Skeletal muscle satellite cell (primary cell): Measurements from ENCODE around the gene ABLIM2.

ENCODE experiments used
- H3K27me3 ChIP-seq: 2 replicates; pipeline ENCODE4 v1.7.0; 2013; ENCODE audit warnings: low read length; ENCODE audit not compliant: control insufficient read depth, insufficient read depth
- H3K36me3 ChIP-seq: 2 replicates; pipeline ENCODE4 v1.7.0; 2013; ENCODE audit warnings: mild to moderate bottlenecking, control low read depth, low read length; ENCODE audit not compliant: insufficient read depth
- H3K4me1 ChIP-seq: 2 replicates; pipeline ENCODE4 v1.7.0; 2013; ENCODE audit warnings: low read length; ENCODE audit not compliant: control insufficient read depth, insufficient read depth
- H3K4me2 ChIP-seq: 2 replicates; pipeline ENCODE4 v1.7.0; 2013; ENCODE audit warnings: mild to moderate bottlenecking, low read length
- H3K4me3 ChIP-seq: 2 replicates; pipeline ENCODE4 v1.7.0; 2013; ENCODE audit warnings: low read length
- H3K9ac ChIP-seq: 2 replicates; pipeline ENCODE4 v1.7.0; 2013; ENCODE audit warnings: mild to moderate bottlenecking, low read depth, low read length, moderate library complexity
- H3K9me3 ChIP-seq: replicated peaks from 2 replicates; pipeline ENCODE4 v1.7.0; 2013; ENCODE audit warnings: mild to moderate bottlenecking, control low read depth, low read length

The ABLIM2 gene

DNA sequence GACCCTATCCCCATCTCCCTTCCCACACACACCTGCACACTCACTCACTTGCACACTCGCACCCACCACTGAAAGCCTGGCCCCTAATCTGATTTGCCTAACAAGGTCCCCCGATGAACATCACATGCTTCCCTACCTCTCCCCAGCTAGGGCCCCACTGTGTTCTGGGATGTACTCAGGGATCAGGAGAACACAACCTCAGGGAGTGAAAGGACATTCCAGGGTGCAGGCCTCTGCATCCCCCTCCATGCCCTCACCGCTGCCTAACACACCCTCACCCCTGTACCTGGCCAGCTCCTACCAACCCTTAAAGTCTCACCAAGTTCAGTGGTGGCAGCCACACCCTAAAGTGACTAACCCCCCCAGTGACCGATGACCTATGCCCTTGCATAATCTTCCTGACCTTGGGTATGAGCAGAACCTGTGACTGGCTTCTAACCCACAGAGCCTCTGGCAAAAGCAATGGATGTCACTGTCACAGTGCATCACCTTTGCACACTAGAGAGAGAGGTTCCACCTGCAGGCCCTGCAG lies 216.6 kb downstream of the ABLIM2 start:
- Histone ChIP-seq H3K9ac (no peak overlapping the region), H3K36me3 (no peaks in the 10 kb centered on the region), H3K4me3 (no peak overlapping the region), H3K4me2 (no peak overlapping the region), H3K4me1 (peaks cover 27% of the 10 kb centered on the region), H3K27me3 (peaks cover 6% of the 10 kb centered on the region), H3K9me3 (no peaks in the 10 kb centered on the region)

DNA sequence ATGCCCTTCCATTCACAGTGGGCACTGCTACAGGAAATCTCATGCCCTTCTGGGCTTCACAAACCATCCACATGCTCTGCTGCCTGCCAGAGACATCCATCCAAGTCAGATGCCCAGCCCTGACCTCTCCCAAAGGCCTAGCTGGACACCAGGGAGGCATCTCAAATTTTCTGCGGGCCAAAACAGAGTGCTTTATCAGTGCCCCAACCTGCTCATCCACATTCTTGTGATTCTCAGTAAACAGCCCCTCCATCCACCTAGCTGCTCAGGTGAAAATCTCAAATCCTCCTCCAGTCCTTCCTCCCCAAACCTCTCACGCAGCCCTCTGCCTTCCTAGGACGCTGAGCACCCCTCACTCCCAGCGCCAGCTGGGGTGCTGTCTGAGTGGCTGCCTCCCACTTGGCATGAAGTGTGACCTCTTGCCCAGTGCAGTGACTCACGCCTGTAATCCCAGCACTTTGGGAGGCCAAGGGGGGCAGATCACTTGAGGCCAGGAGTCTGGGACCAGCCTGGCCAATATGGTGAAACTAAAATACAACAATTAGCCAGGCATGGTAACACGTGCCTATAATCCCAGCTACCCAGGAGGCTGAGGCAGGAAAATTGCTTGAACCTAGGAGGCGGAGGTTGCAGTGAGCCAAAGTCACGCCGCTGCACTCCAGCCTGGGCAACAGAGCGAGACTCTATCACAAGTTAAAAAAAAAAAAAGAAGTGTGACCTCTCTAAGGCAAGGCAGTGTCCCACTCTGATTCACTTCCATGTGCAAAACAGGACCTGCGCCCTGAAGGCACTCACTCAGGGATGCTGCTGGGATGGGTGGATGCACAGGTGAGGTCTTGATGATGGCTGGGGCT lies 217.3 kb downstream of the ABLIM2 start:
- Histone ChIP-seq H3K4me3 (no peak overlapping the region), H3K27me3 (peaks cover 5% of the 10 kb centered on the region), H3K9me3 (no peaks in the 10 kb centered on the region), H3K9ac (no peak overlapping the region), H3K36me3 (no peaks in the 10 kb centered on the region), H3K4me2 (peak overlapping the region; percentile 5), H3K4me1 (peaks cover 31% of the 10 kb centered on the region)

- no peaks in the 10 kb centered on the region for H3K27me3 ChIP-seq
- no peaks in the 10 kb centered on the region for H3K36me3 ChIP-seq
- no peaks in the 10 kb centered on the region for H3K9me3 ChIP-seq
- H3K4me3 ChIP-seq = peak within 1 kb of the TSS; percentile 74
- peak within 1 kb of the TSS; percentile 85 for H3K4me2 ChIP-seq
- peak within 1 kb of the TSS; percentile 95 for H3K9ac ChIP-seq
- H3K4me1 ChIP-seq = peaks cover 34% of the 10 kb centered on the region
Observed at GRCh38 chr4:7939377-7940108, 219.1 kb downstream of the ABLIM2 start, which contains the start of gene AFAP1. TSS of gene AFAP1 (minus strand) at chr4:7939861. CDS start at chr4:7872078, 67,783 bp downstream.

DNA sequence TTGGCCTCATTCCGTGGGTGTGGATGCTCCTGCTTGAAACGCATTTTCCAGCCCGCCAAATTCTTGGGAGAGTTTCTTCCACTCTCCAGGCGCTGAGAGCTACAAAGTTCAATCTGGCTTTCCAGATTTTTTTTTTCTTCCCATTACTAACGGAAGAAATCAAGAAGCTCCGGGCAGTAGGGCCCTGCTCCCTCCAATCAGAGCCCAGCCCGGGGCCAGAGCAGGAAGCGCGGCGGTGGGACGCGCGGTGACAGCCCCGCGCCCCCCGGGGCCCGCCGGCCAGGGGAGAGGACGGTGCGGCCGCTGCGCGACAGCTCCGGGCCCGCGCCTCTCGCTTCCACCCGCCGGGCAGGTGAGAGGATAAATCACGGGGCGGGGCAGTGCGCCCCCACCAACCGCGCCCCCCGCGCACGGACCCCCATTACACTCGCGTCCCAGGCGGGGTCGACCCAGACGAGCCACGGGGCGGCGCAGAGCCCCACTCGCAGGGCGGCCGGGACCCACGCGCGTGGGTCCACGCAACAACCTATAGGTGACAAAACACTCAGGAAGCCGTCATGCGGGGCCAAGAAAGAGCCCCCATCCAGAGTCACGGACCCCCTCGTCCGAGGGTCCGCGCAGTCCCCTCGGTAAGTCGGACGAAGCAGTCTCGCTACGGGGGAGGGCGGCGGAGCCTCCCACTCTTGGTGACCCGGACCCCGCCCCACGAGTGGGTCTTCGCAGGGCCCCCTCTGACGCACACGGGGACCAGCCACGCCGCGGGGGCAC lies 219.8 kb downstream of the ABLIM2 start:
- H3K27me3 ChIP-seq = no peaks in the 10 kb centered on the region
- peak overlapping the region; percentile 74 for H3K4me3 ChIP-seq
- H3K4me2 ChIP-seq = peak overlapping the region; percentile 85
- no peaks in the 10 kb centered on the region for H3K9me3 ChIP-seq
- H3K9ac ChIP-seq = peak overlapping the region; percentile 95
- peaks cover 4% of the 10 kb centered on the region for H3K36me3 ChIP-seq
- peaks cover 34% of the 10 kb centered on the region for H3K4me1 ChIP-seq

DNA sequence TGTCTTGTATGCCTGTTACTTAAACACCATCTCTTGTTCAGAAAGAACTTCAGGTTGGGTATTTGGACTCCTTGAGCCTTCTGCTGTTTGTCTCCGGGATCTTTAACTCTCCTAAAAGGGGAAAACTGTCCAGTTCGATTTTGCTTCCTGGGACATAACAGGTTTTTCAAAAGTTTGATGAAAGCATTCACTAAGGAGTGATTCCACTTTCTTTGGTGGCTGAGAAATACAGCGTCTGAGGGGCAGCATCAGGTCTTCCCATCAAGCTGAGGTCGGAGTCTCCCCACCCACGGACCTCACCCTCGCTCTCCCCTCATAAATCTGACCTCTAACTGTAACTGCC lies 220.4 kb downstream of the ABLIM2 start:
- Histone ChIP-seq H3K27me3 (no peaks in the 10 kb centered on the region), H3K4me1 (peaks cover 34% of the 10 kb centered on the region), H3K9me3 (no peaks in the 10 kb centered on the region), H3K9ac (peak overlapping the region; percentile 95), H3K4me2 (peak overlapping the region; percentile 85), H3K4me3 (peak overlapping the region; percentile 74), H3K36me3 (peaks cover 7% of the 10 kb centered on the region)

GRCh38 chr4:7937006-7937405 lies 221.6 kb downstream of the ABLIM2 start:
- Histone ChIP-seq H3K9me3 (no peaks in the 10 kb centered on the region), H3K4me2 (peak overlapping the region; percentile 85), H3K27me3 (no peaks in the 10 kb centered on the region), H3K36me3 (peaks cover 12% of the 10 kb centered on the region), H3K4me3 (peak overlapping the region; percentile 74), H3K4me1 (peaks cover 34% of the 10 kb centered on the region), H3K9ac (no peak overlapping the region)

DNA sequence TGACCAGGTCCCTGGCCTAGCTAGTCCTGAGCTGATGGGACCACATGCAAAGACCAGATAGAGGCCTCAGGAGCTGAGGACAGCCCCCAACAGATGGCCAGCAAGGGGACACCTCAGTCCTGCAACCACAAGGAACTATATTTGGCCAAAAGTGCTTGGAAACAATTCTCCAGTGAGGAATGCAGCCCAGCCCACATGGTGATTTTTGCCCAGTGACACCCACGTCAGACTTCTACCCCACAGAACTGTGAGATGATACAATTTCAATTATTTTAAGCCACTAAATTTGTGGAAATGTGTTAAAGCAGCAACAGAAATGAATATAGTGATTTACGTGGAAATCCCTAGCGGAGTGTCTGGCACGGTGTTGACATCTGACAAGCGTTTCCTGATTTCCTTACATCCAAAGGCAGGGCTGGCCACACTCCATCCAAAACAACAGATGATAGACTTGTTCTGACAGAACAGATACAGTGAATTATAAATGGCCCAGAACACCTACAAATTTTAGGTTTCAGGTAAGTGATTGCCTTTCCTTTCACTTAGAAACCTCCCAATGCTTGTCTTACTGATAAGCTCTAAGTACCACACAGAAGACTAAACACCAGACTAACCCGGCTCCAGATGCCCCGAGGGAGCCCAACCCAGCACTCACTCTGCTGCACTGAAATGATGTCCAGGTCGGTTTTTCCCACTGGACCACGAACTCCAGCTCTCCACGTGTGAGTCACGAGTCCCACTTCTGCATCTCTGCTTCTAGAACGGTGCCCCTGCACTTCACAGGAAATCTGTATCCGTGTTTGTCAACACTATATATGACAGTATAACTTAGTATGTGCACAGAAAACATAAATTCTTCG lies 224.7 kb downstream of the ABLIM2 start:
- peaks cover 12% of the 10 kb centered on the region for H3K36me3 ChIP-seq
- H3K4me3 ChIP-seq = no peak overlapping the region
- H3K4me1 ChIP-seq = peaks cover 33% of the 10 kb centered on the region
- no peaks in the 10 kb centered on the region for H3K27me3 ChIP-seq
- no peaks in the 10 kb centered on the region for H3K9me3 ChIP-seq
- H3K9ac ChIP-seq = no peak overlapping the region
- H3K4me2 ChIP-seq = no peak overlapping the region

DNA sequence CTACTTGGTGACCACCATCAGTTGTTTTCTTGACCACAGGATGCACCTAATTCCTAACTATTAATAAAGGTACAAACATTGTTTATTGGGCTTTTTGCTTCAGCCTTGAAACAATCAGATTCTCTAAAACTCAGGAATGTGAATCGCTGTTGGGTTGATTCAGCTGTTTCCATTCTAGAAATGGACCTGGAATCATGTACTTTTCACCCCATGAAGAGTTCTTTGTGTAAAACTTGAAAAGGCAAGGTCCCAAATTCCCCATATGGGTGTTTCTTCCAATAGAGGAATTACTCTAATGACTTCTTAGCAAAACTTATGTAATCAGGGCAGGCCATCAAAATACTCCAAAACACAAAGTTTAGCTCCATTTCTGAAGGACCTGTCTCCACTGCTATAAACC lies 226.3 kb downstream of the ABLIM2 start:
- Histone ChIP-seq H3K9ac (no peak overlapping the region), H3K4me1 (peaks cover 23% of the 10 kb centered on the region)

DNA sequence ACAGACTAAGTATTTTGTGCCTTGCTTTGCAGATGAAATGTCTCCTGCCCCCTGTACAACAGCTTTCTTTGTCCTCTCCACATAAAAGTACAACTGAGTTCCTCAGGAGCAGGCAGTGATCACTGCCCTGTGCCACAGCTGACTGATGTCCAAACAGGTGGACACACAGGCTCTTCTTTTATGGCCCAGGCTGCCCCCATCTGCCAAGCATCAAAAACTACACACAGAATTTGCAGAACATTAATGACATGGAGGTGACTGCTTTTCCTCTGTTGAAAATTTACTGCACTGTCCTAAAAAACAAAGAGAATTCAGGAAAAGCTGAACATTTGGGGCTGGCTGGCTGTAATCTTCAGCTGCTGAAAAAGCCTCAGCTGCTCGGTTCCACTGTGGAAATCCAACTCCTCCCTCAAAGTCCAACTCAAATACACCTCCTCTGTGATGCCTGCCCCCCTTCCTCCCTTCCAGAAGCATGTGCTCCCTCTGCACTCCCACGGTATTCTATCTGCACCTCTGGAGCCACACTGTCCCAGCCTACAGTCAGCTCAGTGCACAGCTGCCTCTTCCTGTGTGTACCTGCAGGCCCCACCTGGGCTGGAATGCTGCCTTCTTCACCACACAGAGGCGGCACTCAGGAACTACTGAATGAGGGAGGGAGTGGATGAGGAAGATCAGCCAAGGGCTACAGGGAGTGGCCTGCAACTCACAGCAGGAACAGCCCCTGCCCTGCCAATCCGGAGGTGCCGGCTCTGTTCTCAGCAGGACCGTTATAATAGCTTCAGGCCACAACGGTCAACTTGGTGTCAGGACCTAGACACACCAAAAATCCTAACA lies 229.3 kb downstream of the ABLIM2 start:
- H3K36me3 ChIP-seq = peaks cover 16% of the 10 kb centered on the region
- peak overlapping the region; percentile 12 for H3K9ac ChIP-seq

More for the DNA sequence above, 226.3 kb downstream of the ABLIM2 start:
- Histone ChIP-seq H3K9me3 (no peaks in the 10 kb centered on the region), H3K4me3 (no peak overlapping the region), H3K27me3 (no peaks in the 10 kb centered on the region), H3K4me2 (no peak overlapping the region), H3K36me3 (peaks cover 12% of the 10 kb centered on the region)

DNA sequence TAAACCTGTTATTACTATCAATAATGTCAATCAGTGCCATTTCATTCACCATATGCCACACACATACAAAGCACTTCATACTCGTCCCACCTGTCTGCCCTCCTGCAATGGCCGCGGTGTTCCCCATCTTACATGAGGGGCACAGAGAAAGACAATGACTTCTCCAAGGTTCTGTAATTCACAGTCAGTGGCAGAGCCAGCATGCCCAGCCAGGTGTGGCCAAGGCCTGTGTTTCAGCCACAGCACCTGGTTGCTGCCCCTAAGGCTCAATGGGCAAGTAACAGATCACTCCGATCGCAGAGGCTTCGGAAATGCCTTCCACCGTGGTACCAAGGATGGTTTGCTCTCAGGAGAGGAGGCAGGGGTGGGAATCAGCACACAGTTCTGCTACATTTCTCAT lies 229.9 kb downstream of the ABLIM2 start:
- Histone ChIP-seq H3K27me3 (no peaks in the 10 kb centered on the region), H3K9ac (no peak overlapping the region), H3K4me3 (no peak overlapping the region), H3K4me1 (peaks cover 26% of the 10 kb centered on the region), H3K9me3 (no peaks in the 10 kb centered on the region), H3K4me2 (no peak overlapping the region), H3K36me3 (peaks cover 11% of the 10 kb centered on the region)

More for the DNA sequence above, 229.3 kb downstream of the ABLIM2 start:
- Histone ChIP-seq H3K27me3 (no peaks in the 10 kb centered on the region), H3K9me3 (no peaks in the 10 kb centered on the region), H3K4me2 (peak overlapping the region; percentile 31), H3K4me3 (no peak overlapping the region), H3K4me1 (peaks cover 20% of the 10 kb centered on the region)
